ENCODE data around the gene TLR1.
"Not testable (repeated sequence)": the region's sequence is repeated elsewhere in the genome, so short reads cannot be mapped to it uniquely, and the experiment has no call there.

TLR1 gene
- 4.7 to 60.0 reads per million in 2 experiments for total RNA-seq

- no peak for DNase-seq (ENCODE audit: low read depth)
These were observed at the start of gene TLR1 for GRCh38 chr4:38804654-38805295. TSS of gene TLR1 (minus strand) at chr4:38804791. CDS start at chr4:38798831, 5,960 bp downstream.

DNA sequence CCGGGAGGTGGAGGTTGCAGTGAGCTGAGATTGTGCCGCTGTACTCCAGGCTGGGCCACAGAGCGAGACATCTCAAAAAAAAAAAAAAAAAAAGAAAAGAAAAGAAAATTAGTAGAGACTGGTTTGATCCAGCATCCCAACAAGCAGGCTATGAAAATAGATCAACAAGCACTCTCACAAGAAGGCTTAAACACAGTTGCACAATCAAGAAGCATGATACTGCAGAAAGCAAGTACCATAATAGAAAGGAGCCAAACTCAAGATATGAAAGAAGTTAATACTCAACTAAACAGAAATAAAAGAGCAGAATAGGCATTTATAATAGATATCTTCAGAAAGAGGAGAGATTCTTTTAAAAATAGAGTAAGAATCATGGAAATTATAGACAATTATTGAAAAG is 41.4 kb upstream of the TLR1 start:
- DNase-seq (ENCODE audit: low read depth) = no peak

DNA sequence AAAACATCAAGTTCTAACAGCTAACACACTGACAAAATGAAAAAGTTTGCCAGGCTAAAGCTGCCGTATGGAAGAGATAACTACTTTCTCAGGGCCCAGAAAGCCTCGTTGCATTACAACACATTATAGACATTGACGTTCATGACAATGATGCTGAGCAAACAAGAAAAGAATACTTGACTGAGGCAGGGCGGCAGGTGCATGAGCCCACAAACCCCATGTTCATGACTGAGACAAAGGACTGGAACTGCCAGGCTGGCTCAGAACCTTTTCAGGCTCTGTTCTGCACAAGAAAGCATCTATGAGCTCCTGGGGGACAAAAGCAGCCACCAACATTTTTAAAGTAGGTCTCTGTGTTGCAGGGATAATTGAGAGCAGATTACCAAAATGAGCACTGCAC is 38.4 kb upstream of the TLR1 start:
- DNase-seq (ENCODE audit: low read depth) = no peak

DNA sequence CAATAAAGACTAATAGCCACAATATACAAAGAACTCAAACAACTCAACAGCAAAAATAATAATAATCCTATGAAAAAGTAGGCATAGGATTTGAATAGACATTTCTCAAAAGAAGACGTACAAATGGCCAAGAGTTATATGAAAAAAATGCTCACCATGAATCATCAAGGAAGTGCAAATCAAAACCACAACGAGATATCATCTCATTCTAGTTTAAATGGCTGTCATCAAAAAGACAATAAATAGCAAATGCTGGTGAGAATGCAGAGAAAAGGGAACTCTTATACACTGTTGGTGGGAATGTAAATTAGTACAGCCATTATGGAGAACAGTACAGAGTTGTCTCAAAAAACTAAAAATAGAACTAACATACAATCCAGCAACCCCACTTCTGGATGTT is 33.3 kb upstream of the TLR1 start:
- no peak for DNase-seq (ENCODE audit: low read depth)

GRCh38 chr4:38837334-38837733 is 32.7 kb upstream of the TLR1 start:
- DNase-seq (ENCODE audit: low read depth) = no peak

DNA sequence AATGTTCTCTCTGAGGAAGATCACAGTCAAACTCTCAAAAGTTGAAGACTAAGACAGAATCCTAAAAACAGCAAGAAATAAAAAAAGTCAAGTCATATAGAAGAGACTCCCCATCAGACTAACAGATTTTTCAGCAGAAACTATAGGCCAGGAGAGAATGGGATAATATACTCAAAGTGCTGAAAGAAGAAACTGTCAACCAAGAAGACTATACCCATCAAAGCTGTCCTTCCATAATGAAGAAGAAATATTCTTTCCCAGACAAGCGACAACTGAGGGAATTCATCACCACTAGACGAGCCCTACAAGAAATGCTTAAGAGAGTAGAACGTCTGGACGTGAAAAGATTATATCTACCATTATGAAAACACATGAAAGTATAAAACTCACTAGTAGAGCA is 30.0 kb upstream of the TLR1 start:
- no peak for DNase-seq (ENCODE audit: low read depth)

- DNase-seq (ENCODE audit: low read depth) = no peak
These were observed 28.3 kb upstream of the TLR1 start for GRCh38 chr4:38832624-38833528.

DNA sequence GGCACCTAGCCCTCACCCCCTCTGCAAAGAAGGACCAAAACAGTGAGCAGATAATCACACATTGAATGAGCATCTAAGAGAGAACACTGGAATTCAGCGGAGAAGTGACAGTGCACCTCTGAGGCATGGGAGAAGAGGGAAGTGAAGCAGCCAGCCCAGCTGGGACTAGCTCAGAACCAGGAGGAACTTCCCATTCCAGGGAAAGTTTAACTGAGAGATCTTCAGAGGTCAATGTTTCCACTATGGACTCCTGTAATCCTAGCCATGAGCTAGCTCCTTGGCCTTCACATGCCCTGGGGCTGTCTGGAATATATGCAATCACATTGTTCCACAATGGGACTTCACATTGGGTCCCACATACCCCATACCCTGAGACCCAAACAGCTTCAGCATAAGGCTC is 27.6 kb upstream of the TLR1 start:
- DNase-seq (ENCODE audit: low read depth) = no peak

DNA sequence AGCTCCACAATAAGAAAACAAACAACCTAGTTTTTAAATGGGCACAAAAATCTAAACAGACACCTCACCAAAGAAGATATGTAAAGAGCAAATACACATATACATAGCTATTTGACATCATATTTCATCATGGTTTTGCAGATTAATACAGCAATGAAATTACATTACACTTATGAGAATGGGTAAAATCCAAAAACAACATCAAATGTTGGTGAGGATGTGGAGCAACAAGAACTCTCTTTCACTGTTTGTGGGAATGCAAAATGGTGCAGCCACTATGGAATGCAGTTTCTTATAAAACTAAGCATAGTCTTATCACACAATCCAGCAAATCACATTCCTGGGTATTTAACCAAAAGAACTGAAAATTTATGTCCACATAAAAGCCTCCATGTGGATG is 27.1 kb upstream of the TLR1 start:
- no peak for DNase-seq (ENCODE audit: low read depth)

DNA sequence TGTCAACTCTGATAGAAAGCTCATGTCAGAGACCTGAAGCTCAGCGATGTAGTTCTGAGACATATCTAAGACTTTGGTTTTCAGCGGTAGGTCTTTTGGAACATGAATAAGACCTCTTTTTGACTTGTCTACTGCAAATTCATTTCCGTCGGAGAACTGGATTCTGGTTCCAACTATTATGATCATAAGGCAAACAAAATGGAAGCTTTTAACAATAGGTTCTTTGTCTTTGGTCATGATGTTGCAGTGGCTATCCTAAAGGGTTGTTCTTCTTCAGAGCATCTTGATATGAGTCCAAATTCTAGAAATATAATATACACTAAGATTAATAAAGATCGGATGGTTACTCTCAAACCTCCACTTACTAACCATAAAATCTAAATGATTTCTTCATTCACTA is 24.6 kb upstream of the TLR1 start:
- DNase-seq (ENCODE audit: low read depth) = no peak

DNA sequence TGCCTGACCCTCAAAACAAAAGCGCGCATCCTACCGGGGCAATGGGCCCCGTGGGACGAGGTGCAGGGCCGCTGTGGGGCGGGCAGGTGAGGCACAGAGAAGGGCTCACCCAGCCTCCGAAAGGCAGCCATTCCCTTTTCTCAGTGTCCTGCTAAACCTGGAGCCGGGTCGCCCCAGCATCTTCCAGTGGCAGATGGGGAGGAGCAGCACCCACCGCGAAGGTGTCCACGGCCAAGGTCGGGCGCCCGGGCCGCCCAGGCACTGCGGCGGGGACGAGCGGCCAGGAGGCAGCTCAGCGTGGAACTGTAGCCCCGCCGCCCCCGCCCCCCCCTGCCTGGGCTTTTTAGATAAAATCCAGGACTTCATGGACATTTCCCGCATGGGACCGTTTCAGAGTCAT is 19.2 kb upstream of the TLR1 start:
- DNase-seq (ENCODE audit: low read depth) = no peak

DNA sequence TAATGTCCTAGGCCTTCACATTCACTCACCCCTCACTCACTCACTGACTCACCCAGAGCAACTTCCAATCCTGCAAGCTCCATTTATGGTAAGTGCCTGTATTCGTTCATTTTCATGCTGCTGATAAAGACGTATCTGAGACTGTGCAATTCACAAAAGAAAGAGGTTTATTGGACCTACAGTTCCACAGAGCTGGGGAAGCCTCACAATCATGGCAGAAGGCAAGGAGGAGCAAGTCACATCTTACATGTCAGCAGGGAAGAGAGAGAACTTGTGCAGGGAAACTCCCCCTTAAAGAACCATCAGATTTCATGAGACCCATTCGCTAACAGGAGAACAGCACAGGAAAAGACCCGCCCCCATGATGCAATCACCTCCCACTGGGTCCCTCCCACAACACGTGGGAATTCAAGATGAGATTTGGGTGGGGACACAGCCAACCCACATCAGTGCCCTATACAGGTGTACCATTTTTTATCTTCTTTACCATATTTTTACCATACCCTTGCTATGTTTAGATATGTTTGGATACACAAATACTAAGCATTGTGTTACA is 18.2 kb upstream of the TLR1 start:
- DNase-seq (ENCODE audit: low read depth) = no peak

GRCh38 chr4:38821739-38822138 is 17.1 kb upstream of the TLR1 start:
- no peak for DNase-seq (ENCODE audit: low read depth)

DNA sequence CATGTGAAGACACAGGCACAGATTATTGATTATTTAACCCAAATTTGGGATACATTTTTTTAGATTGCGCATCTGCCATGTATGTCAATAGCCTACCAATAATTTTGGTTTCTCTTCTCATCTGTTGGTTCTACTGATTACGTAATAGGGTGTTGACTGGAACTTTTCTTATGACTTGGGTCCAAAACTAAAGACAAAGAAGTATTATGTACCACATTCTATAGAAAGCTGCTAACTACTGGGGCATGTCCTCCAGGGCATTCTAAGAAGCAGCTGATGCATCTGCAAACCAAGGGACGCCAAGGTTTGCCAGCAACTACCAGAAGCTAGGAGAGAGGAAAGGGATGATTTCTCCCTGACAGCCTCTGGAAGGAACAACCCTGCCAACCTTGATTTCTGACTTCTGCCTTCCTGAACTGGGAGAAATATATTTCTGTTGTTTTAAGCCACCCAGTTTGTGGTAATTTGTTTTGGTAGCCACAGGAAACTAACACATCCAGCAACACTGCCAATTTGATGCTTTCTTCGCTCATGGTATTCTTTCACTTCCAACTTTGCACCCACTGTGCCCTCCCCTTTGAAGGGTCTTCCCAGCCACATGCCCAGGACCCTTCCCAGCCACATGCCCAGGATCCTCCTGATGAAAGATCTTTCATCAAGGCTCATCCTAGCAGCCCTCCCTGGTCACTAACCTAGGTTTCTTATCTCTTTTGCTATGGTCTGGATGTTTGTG is 15.9 kb upstream of the TLR1 start:
- DNase-seq (ENCODE audit: low read depth) = no peak

DNA sequence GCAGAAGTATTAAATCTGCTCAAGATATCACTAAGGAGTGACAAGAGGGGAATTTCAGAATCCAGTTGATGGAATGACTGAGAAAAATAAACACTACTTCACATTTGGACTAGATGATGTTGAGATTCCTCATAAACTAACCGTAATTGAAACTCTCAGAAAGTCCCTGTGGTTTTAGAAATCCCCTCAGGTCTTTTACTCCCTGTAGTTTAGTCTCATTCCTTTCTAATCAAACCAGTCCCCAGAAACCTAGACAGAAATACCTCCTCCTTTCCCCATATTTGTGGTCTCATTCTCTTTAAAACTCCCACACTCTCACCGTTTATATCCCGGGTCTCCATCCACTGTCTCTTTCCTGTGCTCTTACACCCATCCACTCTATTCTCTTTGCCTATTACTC is 15.0 kb upstream of the TLR1 start:
- no peak for DNase-seq (ENCODE audit: low read depth)

GRCh38 chr4:38818441-38818976 is 13.9 kb upstream of the TLR1 start:
- no peak for DNase-seq (ENCODE audit: low read depth)

DNA sequence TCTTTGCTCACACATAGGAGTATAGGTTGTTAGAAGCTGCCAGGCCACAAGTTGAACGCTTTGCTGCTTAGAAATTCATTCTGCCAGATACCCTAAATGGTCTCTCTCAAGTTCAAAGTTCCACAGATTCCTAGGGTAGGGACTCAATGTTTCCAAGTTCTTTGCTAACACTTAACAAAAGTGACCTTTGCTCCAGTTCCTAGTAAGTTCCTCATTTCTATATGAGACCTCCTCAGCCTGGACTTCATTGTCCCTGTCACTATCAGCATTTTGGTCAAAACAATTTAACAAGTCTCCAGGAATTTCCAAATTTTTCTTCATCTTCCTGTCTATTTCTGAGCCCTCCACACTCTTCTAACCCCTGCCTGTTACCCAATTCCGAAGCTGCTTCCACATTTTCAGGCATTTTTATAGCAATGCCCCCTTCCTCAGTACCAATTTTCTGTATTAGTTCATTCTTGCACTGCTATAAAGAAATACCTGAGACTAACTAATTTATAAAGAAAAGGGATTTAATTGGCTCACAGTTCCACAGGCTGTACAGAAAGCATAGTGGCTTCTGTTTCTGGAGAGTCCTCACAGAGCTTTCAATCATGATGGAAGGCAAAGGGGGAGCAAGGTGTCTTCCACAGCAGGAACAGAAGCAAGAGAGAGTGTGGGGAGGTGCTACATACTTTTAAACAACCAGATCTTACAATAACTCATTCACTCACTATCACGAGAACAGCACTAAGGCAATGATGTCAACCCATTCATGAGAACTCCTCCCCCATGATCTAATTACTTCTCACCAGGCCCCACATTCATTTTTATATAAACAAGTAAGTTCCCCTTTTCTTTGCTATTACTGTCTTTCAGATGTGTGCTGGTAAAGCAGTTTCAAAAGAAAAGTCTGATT is 11.5 kb upstream of the TLR1 start:
- DNase-seq (ENCODE audit: low read depth) = no peak

DNA sequence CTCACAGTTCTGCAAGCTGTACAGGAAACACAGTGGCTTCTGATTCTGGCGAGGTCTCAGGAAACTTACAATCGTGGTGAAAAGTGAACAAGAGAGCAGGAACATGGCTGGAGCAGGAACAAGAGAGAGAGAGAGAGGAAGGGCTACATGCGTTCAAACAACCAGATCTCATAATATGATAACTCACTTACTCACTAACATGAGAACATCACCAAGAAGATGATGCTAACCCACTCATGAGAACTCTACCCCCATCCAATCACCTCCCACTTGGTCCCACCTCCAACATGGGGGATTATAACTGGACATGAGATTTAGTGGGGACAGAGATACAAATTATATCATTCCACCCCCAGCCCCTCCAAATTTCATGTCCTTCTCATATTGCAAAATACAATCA is 9.8 kb upstream of the TLR1 start:
- no peak for DNase-seq (ENCODE audit: low read depth)

GRCh38 chr4:38811297-38811696 is 6.7 kb upstream of the TLR1 start:
- no peak for DNase-seq (ENCODE audit: low read depth)

DNA sequence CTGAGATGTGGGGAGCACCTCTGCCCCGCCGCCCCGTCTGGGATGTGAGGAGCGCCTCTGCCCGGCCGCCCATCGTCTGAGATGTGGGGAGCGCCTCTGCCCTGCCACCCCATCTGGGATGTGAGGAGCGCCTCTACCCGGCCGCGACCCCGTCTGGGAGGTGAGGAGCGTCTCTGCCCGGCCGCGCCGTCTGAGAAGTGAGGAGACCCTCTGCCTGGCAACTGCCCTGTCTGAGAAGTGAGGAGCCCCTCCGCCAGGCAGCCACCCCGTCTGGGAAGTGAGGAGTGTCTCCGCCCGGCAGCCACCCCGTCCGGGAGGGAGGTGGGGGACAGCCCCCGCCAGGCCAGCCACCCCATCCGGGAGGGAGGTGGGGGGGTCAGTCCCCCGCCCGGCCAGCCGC is 2.9 kb upstream of the TLR1 start:
- not testable (repeated sequence) for DNase-seq (ENCODE audit: low read depth)

DNA sequence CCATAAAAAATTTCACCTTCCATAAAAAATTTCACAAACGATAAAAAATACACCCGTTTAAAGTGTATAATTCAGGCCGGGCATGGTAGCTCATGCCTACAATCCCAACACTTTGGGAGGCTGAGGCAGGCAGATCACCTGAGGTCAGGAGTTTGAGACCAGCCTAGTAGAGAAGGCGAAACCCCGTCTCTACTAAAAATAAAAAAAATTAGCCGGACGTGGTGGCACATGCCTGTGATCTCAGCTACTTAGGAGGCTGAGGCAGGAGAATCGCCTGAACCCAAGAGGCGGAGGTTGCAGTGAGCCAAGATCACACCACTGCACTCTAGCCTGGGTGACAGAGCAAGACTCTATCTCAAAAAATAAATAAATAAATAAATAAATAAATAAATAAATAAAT is 1.7 kb upstream of the TLR1 start:
- DNase-seq (ENCODE audit: low read depth) = not testable (repeated sequence)
